ENCODE results near the gene TRAF4. TPM values are rescaled to one million over a fixed set of nuclear protein-coding genes. Genes with fewer than 3 reads are reported as not detected.
A peak's percentile ranks its signal among the peaks of the same experiment; 100 is the strongest.

Gene TRAF4
- total and polyA plus RNA-seq, 9 of the 15 experiments (the other 6 are each of a cell fraction or from before 2014, with no cell fraction given) = 2.4 to 147 (median 72.4) TPM

- TF ChIP-seq BCLAF1 (IDR thresholded peaks at IDR 0.05; ENCODE audit: borderline replicate concordance in 1 of 2, control insufficient read depth in 1 of 2, low read depth in 2 of 2, low read length in 1 of 2) (peak in 1 of 2 experiments; percentile 28; a peak in 2 of 4 replicates), SMAD4 (CRISPR knock-in tag; conservative IDR thresholded peaks at IDR 0.05) (0 out of 2 replicates have a peak, but pooled peaks have one; percentile 10), KDM5B (IDR thresholded peaks at IDR 0.05; ENCODE audit: insufficient replicate concordance, low read depth, low read length) (no peak), ATF3 (IDR thresholded peaks at IDR 0.05) (no peak), ATF3 (CRISPR knock-in tag; conservative IDR thresholded peaks at IDR 0.05) (peak; percentile 84), DIDO1 (tag; IDR thresholded peaks at IDR 0.05; ENCODE audit: low read depth) (no peak), FOXJ3 (CRISPR knock-in tag; IDR thresholded peaks at IDR 0.05) (no peak), DDX20 (tag; IDR thresholded peaks at IDR 0.05; ENCODE audit: low read depth) (no peak), POLR2AphosphoS2 (IDR thresholded peaks at IDR 0.05; ENCODE audit: low read length) (peak; percentile 89), SUPT5H (IDR thresholded peaks at IDR 0.05) (peak; percentile 20; the same call in 1 of the 2 replicates), ETV5 (CRISPR knock-in tag; IDR thresholded peaks at IDR 0.05; ENCODE audit: low read depth) (peak; percentile 67; the same call in 1 of the 2 replicates), SMARCC2 (IDR thresholded peaks at IDR 0.05; ENCODE audit: low read depth) (no peak), ZNF77 (CRISPR knock-in tag; IDR thresholded peaks at IDR 0.05) (no peak), KAT7 (CRISPR knock-in tag; IDR thresholded peaks at IDR 0.05; ENCODE audit: borderline replicate concordance) (peak; percentile 75; the same call in 1 of the 2 replicates), ZBTB49 (CRISPR knock-in tag; IDR thresholded peaks at IDR 0.05; ENCODE audit: borderline replicate concordance) (no peak), TSC22D4 (tag; IDR thresholded peaks at IDR 0.05) (no peak), ZFX (CRISPR knock-in tag; IDR thresholded peaks at IDR 0.05) (peak; percentile 80), ZNF511 (CRISPR knock-in tag; IDR thresholded peaks at IDR 0.05) (no peak), RAD21 (CRISPR knock-in tag; conservative IDR thresholded peaks at IDR 0.05 in 1 of 2, IDR thresholded peaks at IDR 0.05 in 1 of 2) (peak; percentile 99)
Observed at GRCh38 chr17:28750178-28751047, 6.6 kb downstream of the TRAF4 start (continued).

Data from K562 (cell line).